Measurements from ENCODE around the gene ZNF595. TPM values are rescaled to one million over a fixed set of nuclear protein-coding genes. Genes with fewer than 3 reads are reported as not detected.

Gene ZNF595
- polyA plus RNA-seq, 1 experiment: 1.5 TPM

DNA sequence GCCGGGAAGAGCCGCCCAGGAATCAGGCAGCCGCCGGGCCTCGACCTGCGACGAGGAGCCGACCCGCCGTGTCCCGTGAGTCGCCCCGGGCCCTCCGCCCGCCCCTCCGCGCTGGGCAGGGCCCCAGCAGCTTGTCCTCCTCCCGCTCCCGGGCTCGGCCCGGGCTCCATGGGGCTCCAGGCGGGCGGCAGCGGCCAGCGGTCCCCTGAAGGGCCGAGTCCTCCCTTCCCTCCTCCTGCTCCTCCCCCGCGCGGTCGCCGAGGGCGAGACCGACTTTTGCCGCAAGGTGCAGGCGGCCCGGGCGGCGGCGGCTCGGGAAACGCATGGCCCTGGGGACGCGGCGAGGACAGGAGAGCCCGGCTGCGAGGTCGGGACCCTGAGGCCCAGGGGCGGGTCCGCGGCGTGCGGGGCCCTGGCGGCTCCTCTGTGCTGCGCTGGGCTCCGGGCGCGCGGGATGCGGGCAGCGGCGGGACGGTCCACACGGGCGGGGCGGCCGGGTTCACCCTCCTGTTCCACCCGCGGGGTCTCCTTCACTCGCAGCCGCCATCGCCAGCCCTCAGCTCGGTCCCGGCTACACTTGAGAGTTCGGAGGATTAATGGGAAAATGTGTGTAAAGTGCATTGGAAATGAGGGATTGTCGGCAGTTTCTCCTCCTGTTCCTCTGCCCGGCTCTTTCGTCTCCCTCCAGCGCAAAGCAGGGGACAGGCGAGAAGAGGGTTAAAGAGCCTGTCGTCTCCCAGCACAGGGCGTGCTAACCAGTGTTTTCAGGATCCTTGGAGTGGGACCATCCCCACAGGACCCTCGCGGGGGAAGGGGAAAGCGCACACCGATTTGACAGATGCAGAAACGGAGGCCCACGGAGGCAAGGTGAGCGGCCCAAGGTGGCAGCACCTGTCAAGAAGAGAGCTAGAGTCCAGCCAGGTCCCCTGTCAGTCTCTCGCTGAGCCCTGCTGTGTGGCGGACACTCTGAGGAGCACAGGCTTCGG, 54.6 kb downstream of the ZNF595 start:
- Histone ChIP-seq H3K4me3 (ENCODE audit: low read depth, low read length) (no peak overlapping the region), H3K36me3 (ENCODE audit: control insufficient read depth, insufficient read depth, low read length) (no peaks in the 10 kb centered on the region), H3K27me3 (ENCODE audit: control insufficient read depth, insufficient read depth, low read length) (peaks cover 12% of the 10 kb centered on the region)
- TF ChIP-seq, protein P1, sequence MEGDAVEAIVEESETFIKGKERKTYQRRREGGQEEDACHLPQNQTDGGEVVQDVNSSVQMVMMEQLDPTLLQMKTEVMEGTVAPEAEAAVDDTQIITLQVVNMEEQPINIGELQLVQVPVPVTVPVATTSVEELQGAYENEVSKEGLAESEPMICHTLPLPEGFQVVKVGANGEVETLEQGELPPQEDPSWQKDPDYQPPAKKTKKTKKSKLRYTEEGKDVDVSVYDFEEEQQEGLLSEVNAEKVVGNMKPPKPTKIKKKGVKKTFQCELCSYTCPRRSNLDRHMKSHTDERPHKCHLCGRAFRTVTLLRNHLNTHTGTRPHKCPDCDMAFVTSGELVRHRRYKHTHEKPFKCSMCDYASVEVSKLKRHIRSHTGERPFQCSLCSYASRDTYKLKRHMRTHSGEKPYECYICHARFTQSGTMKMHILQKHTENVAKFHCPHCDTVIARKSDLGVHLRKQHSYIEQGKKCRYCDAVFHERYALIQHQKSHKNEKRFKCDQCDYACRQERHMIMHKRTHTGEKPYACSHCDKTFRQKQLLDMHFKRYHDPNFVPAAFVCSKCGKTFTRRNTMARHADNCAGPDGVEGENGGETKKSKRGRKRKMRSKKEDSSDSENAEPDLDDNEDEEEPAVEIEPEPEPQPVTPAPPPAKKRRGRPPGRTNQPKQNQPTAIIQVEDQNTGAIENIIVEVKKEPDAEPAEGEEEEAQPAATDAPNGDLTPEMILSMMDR (IDR thresholded peaks at IDR 0.05; ENCODE audit: insufficient read depth, low read depth, low read length): no peak
- ChIA-PET POLR2A (no interaction called here), CTCF (no interaction called here)
- DNase-seq (ENCODE audit: low read depth): no peak

DNA sequence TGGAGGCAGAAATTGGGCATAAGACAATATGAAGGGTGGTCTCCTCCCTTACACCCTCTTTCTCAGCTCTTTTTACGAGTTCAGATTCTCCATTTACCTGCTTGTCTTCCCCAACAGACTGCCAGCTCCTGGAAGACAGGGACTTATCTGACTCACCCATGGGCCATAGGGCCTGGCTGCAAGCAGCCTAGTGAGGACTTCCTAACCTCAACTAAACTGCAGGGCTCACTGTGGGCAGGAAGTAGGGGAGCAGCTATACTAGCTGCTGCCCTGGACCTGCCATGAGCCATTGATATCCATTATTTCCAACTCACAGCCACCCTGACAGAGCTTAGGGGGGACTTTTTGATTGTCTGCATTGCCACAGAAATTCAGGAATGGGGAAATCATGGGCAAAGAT, 59.6 kb downstream of the ZNF595 start:
- Histone ChIP-seq H3K4me3 (ENCODE audit: low read depth, low read length) (no peak overlapping the region), H3K36me3 (ENCODE audit: control insufficient read depth, insufficient read depth, low read length) (no peaks in the 10 kb centered on the region), H3K27me3 (ENCODE audit: control insufficient read depth, insufficient read depth, low read length) (peaks cover 7% of the 10 kb centered on the region)
- POLR2A ChIA-PET: no interaction called here
- DNase-seq (ENCODE audit: low read depth): no peak
- TF ChIP-seq, protein P1 (IDR thresholded peaks at IDR 0.05; ENCODE audit: insufficient read depth, low read depth, low read length): no peak
- CTCF ChIA-PET: interaction anchor here (1.4 kb wide), 1 partner anchor 11 kb away, joined by 4 read pairs; the partner anchor contains the start of gene ZNF718

DNA sequence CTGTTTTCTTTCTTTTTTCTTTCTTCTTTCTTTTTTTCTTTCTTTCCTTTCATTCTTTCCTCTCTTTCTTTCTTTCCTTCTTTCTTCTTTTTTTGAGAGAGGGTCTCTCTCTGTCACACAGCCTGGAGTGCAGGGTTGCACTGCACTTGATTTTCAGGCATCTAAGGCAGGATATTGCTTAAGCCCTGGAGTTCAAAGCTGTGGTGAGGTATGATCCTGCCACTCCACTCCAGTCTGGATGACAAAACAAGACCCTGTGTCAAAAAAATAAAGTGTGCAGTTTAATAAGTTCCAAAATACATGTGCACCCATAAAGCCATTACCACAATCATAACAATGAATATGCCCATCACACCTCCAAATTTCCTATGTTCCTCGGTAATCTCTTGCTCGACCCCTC, 60.6 kb downstream of the ZNF595 start:
- Histone ChIP-seq H3K36me3 (ENCODE audit: control insufficient read depth, insufficient read depth, low read length) (no peaks in the 10 kb centered on the region), H3K27me3 (ENCODE audit: control insufficient read depth, insufficient read depth, low read length) (no peaks in the 10 kb centered on the region), H3K4me3 (ENCODE audit: low read depth, low read length) (no peak overlapping the region)
- TF ChIP-seq, protein P1 (IDR thresholded peaks at IDR 0.05; ENCODE audit: insufficient read depth, low read depth, low read length): no peak
- CTCF ChIA-PET: interaction anchor here (1.4 kb wide), 1 partner anchor 10 kb away, joined by 4 read pairs; the partner anchor contains the start of gene ZNF718
- POLR2A ChIA-PET: no interaction called here
- no peak for DNase-seq (ENCODE audit: low read depth)

DNA sequence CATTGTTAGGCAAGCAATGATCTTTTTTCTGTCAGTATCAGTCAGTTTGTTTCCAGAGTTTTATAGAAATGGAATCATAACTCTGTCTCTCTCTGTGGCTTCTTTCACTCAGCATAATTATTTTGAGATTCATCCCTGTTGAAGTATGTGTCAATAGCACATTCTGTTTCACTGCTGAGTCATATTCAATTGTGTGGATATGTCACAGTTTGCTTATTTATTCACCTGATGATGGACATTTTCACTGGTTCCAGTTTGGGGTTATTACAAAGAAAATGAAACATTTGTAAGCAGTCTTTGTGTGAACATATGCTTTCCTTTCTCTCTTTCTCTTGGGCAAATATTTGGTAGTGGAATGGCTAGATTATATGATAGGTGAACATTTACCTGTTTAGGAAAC, 61.0 kb downstream of the ZNF595 start:
- Histone ChIP-seq H3K36me3 (ENCODE audit: control insufficient read depth, insufficient read depth, low read length) (no peaks in the 10 kb centered on the region), H3K4me3 (ENCODE audit: low read depth, low read length) (no peak overlapping the region), H3K27me3 (ENCODE audit: control insufficient read depth, insufficient read depth, low read length) (no peaks in the 10 kb centered on the region)
- ChIA-PET POLR2A (no interaction called here), CTCF (no interaction called here)
- TF ChIP-seq, protein P1 (IDR thresholded peaks at IDR 0.05; ENCODE audit: insufficient read depth, low read depth, low read length): no peak
- DNase-seq (ENCODE audit: low read depth): no peak

DNA sequence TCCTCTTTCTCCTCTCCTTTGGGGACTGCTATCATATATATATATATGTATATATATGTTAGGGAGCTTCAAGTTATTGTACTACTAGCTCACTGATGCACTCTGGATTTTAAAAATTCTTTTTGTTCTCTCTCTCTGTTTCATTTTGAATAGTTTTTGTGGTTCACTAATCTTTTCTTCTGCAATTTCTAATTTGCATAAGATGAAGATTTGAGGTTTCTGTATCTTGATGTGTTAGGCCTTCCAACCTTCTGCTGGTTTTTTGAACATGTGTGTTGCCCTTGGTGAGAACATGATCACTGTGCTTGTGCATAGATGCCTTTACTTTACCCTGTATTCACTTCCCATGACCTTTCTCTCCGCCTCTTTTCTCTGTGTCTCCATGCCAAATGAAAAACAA, 63.4 kb downstream of the ZNF595 start:
- Histone ChIP-seq H3K27me3 (ENCODE audit: control insufficient read depth, insufficient read depth, low read length) (no peaks in the 10 kb centered on the region), H3K36me3 (ENCODE audit: control insufficient read depth, insufficient read depth, low read length) (no peaks in the 10 kb centered on the region), H3K4me3 (ENCODE audit: low read depth, low read length) (no peak overlapping the region)
- DNase-seq (ENCODE audit: low read depth): no peak
- ChIA-PET POLR2A (interaction anchor here (0.6 kb wide), 1 partner anchor 8 kb away, joined by 4 read pairs; the partner anchor contains the start of gene ZNF718), CTCF (no interaction called here)
- TF ChIP-seq, protein P1 (IDR thresholded peaks at IDR 0.05; ENCODE audit: insufficient read depth, low read depth, low read length): no peak

Data from BJ (cell line).